Activated CD8-positive, alpha-beta T cell treated with anti-CD3 and anti-CD28 coated beads for 36 hours (primary cell): ENCODE data around the gene ZNF333. TPM values are rescaled to one million over a fixed set of nuclear protein-coding genes. Genes with fewer than 3 reads are reported as not detected.
"Not testable (repeated sequence)": the region's sequence is repeated elsewhere in the genome, so short reads cannot be mapped to it uniquely, and the experiment has no call there.

Source experiments
- ATAC-seq: fragments of 200-7000 bp; cut with Tn5 transposase; one replicate; pipeline ENCODE4 v1.10.0; 2021; ENCODE audit warnings: mild to moderate bottlenecking, moderate library complexity
- CTCF ChIA-PET: fragments of 350-600 bp; sonication (Branson Sonifier 250); formaldehyde crosslinking; loops from one replicate; lab custom pipeline; 2021; ENCODE audit warnings: antibody characterized with exemption; lab: Charles Lee
- POLR2A ChIA-PET: fragments of 350-600 bp; sonication (Branson Sonifier 250); formaldehyde crosslinking; loops from one replicate; lab custom pipeline; 2021; ENCODE audit warnings: antibody characterized with exemption; lab: Charles Lee
- DNase-seq: peaks from one replicate; pipeline ENCODE4 v3.0.0-alpha.2; 2020
- H3K27ac Mint-ChIP-seq: one replicate; pipeline ENCODE4 v1.8.0; 2021; ENCODE audit warnings: mild to moderate bottlenecking, mixed read lengths
- H3K27me3 Mint-ChIP-seq: one replicate; pipeline ENCODE4 v1.8.0; 2021; ENCODE audit warnings: mixed read lengths
- H3K36me3 Mint-ChIP-seq: one replicate; pipeline ENCODE4 v1.8.0; 2021; ENCODE audit warnings: low read depth, mixed read lengths
- H3K4me1 Mint-ChIP-seq: one replicate; pipeline ENCODE4 v1.8.0; 2021; ENCODE audit warnings: low read depth, mixed read lengths
- H3K4me3 Mint-ChIP-seq: one replicate; pipeline ENCODE4 v1.8.0; 2021; ENCODE audit warnings: mild to moderate bottlenecking, moderate library complexity, mixed read lengths
- H3K9me3 Mint-ChIP-seq: one replicate; pipeline ENCODE4 v1.8.0; 2021; ENCODE audit warnings: mixed read lengths
- intact Hi-C: fragments of 100-400 bp; cut with micrococcal nuclease; formaldehyde crosslinking; loops from one replicate; pipeline ENCODE4 v1.10.0; 2022
- total RNA-seq, 2 experiments: library from RNA; stranded (reverse); gene quantifications; one replicate each; pipeline ENCODE4 v1.2.3, GENCODE V29; 2021
- TF ChIP-seq, protein P1 (sequence below): fragments of 200-600 bp; IDR thresholded peaks from one replicate; pipeline ENCODE4 v1.8.0; 2022; ENCODE audit warnings: antibody characterized with exemption, mild to moderate bottlenecking

Gene ZNF333
- total RNA-seq, 2 experiments from 2014 or later, result 12.2 to 14.0 TPM

DNA sequence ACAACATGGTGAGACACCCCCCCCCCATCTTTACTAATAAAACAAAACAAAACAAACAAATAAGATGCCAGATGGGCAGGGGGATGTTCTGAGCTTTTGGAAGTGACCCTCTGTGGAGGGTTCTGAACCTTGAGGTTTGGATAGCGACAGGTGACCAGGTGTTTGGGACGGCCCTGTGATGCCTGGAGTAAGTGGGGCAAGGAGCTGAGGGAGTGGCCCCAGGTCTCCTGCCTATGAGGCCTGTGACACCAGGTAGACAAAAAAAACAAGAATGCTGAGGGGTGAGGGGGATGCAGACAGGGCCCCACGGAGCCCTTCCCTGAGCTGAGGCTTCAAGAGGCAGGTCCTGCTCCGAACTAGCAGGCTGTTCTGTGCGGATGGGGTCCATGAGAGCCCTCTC lies 79.4 kb downstream of the ZNF333 start:
- no peak for DNase-seq
- H3K36me3 Mint-ChIP-seq, result no peaks in the 10 kb centered on the region

DNA sequence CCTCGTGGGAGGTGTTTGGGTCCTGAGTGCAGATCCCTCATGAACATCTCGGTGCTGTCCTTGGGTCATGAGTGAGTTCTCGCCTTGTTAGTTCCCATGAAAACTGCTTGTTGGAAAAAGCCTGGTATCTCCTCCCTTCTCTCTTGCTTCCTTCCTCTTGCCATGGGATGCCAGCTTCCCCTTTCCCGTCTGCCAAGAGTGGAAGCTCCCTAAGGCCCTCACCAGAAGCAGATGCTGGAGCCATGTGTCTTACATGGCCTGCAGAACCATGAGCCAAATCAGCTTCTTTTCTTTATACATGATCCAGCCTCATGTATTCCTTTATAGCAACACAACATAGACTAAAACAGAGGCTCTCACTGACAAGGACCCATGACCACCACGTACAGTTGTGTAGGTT lies 80.3 kb downstream of the ZNF333 start:
- no peak for ATAC-seq
- H3K9me3 Mint-ChIP-seq, result no peaks in the 10 kb centered on the region
- H3K27me3 Mint-ChIP-seq, result peaks cover 4% of the 10 kb centered on the region
- H3K4me1 Mint-ChIP-seq, result no peaks in the 10 kb centered on the region
- POLR2A ChIA-PET, result no interaction called here
- intact Hi-C loops, result no loop called here
- no peak for DNase-seq
- no peak overlapping the region for H3K4me3 Mint-ChIP-seq
- H3K36me3 Mint-ChIP-seq, result no peaks in the 10 kb centered on the region
- CTCF ChIA-PET, result interaction anchor here (0.7 kb wide), 1 partner anchor 199 kb away, joined by 3 read pairs; no protein-coding TSS in a partner anchor
- TF ChIP-seq, protein P1, sequence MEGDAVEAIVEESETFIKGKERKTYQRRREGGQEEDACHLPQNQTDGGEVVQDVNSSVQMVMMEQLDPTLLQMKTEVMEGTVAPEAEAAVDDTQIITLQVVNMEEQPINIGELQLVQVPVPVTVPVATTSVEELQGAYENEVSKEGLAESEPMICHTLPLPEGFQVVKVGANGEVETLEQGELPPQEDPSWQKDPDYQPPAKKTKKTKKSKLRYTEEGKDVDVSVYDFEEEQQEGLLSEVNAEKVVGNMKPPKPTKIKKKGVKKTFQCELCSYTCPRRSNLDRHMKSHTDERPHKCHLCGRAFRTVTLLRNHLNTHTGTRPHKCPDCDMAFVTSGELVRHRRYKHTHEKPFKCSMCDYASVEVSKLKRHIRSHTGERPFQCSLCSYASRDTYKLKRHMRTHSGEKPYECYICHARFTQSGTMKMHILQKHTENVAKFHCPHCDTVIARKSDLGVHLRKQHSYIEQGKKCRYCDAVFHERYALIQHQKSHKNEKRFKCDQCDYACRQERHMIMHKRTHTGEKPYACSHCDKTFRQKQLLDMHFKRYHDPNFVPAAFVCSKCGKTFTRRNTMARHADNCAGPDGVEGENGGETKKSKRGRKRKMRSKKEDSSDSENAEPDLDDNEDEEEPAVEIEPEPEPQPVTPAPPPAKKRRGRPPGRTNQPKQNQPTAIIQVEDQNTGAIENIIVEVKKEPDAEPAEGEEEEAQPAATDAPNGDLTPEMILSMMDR, result no peak
- no peak overlapping the region for H3K27ac Mint-ChIP-seq

More for the DNA sequence above, 79.4 kb downstream of the ZNF333 start:
- ChIA-PET CTCF (no interaction called here), POLR2A (no interaction called here)
- Mint-ChIP-seq H3K4me3 (no peak overlapping the region), H3K4me1 (no peaks in the 10 kb centered on the region), H3K27me3 (peaks cover 5% of the 10 kb centered on the region), H3K9me3 (no peaks in the 10 kb centered on the region), H3K27ac (no peak overlapping the region)
- TF ChIP-seq, protein P1, result no peak
- no peak for ATAC-seq
- intact Hi-C loops, result no loop called here

GRCh38 chr19:14770944-14771839 lies 81.3 kb downstream of the ZNF333 start:
- Mint-ChIP-seq H3K27ac (no peak overlapping the region), H3K4me3 (no peak overlapping the region), H3K36me3 (no peaks in the 10 kb centered on the region), H3K9me3 (no peaks in the 10 kb centered on the region), H3K4me1 (peaks cover 3% of the 10 kb centered on the region), H3K27me3 (peaks cover 11% of the 10 kb centered on the region)
- no peak for DNase-seq
- intact Hi-C loops, result no loop called here
- ATAC-seq, result no peak
- TF ChIP-seq, protein P1, result no peak
- CTCF ChIA-PET, result no interaction called here
- POLR2A ChIA-PET, result no interaction called here

DNA sequence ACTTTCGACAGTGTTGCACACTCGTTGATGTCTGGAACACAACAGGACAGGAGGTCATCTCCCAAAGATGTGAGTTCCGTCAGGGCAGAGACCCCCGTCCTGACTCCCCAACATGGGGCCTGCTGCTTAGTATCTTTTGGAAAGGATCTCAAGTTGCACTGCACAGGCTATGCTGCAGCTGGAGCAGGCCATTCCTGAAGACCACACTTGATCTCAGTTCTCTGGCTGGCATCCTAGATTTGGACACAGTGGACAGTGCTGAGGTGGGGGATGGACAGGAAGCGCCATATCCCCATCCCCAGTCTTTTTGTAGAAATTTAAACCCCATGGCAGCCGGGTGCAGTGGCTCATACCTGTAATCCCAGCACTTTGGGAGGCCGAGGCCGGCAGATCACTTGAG lies 82.6 kb downstream of the ZNF333 start:
- Mint-ChIP-seq H3K27ac (no peak overlapping the region), H3K36me3 (no peaks in the 10 kb centered on the region), H3K9me3 (no peaks in the 10 kb centered on the region), H3K4me1 (peaks cover 7% of the 10 kb centered on the region), H3K4me3 (no peak overlapping the region), H3K27me3 (peaks cover 20% of the 10 kb centered on the region)
- intact Hi-C loops, result no loop called here
- CTCF ChIA-PET, result no interaction called here
- no peak for DNase-seq
- POLR2A ChIA-PET, result interaction anchor here (0.6 kb wide), 1 partner anchor 9 kb away, joined by 3 read pairs; no protein-coding TSS in a partner anchor
- TF ChIP-seq, protein P1, result no peak
- ATAC-seq, result no peak

GRCh38 chr19:14772995-14773394 lies 83.1 kb downstream of the ZNF333 start:
- Mint-ChIP-seq H3K36me3 (no peaks in the 10 kb centered on the region), H3K4me1 (peaks cover 7% of the 10 kb centered on the region), H3K4me3 (no peak overlapping the region), H3K27ac (no peak overlapping the region), H3K9me3 (no peaks in the 10 kb centered on the region), H3K27me3 (peaks cover 26% of the 10 kb centered on the region)
- DNase-seq (no peak), ATAC-seq (no peak)
- POLR2A ChIA-PET, result no interaction called here
- TF ChIP-seq, protein P1, result no peak
- CTCF ChIA-PET, result no interaction called here
- intact Hi-C loops, result no loop called here

DNA sequence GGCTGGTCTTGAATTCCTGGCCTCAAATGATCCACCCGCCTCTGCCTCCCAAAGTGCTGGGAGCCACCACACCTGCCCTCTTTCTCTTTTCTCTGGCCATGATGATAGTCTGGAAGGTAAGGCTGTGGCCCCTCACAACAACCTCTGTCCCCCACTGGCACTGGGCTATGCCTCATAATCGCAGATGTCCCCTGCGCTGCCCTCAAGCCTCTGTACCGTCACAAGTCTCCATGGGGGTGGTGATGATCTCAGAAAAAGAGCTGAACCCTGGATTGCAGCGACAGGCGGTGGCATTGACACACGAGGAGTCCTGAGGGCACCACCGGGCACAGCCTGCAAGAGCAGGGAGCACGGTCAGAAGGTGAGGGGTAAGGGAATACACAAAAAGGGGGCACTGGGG lies 83.9 kb downstream of the ZNF333 start:
- CTCF ChIA-PET, H3K36me3 Mint-ChIP-seq, H3K9me3 Mint-ChIP-seq, DNase-seq, H3K4me3 Mint-ChIP-seq, intact Hi-C loops, POLR2A ChIA-PET, H3K4me1 Mint-ChIP-seq, H3K27ac Mint-ChIP-seq, ATAC-seq: not testable (repeated sequence)
- peaks cover 26% of the 10 kb centered on the region for H3K27me3 Mint-ChIP-seq
